OCI-LY1 (cell line): Measurements from ENCODE around the gene TRAPPC2L.

Experiments
- H2AFZ ChIP-seq: fragments of 200-600 bp; sonication (generic), shearing (Covaris generic); 2 replicates; pipeline ENCODE4 v1.6.0; 2014; ENCODE audit warnings: antibody characterized with exemption, mild to moderate bottlenecking, low read length
- H3F3A ChIP-seq: fragments of 200-600 bp; sonication (generic), shearing (Covaris generic); 2 replicates; pipeline ENCODE4 v1.6.0; 2014; ENCODE audit warnings: mild to moderate bottlenecking, antibody characterized with exemption, low read length, moderate library complexity; ENCODE audit not compliant: insufficient read depth
- H3K27ac ChIP-seq: fragments of 200-600 bp; sonication (generic); 2 replicates; pipeline ENCODE4 v1.5.1; 2014; ENCODE audit warnings: low read length, mixed run types, mild to moderate bottlenecking, low read depth; ENCODE audit not compliant: poor library complexity, severe bottlenecking
- H3K27me3 ChIP-seq: fragments of 200-600 bp; sonication (generic); 2 replicates; pipeline ENCODE4 v1.6.0; 2014; ENCODE audit warnings: antibody characterized with exemption, mild to moderate bottlenecking, low read length, moderate library complexity; ENCODE audit not compliant: insufficient read depth
- H3K36me3 ChIP-seq: fragments of 200-600 bp; sonication (generic); 2 replicates; pipeline ENCODE4 v1.6.1; 2014; ENCODE audit warnings: mild to moderate bottlenecking, antibody characterized with exemption, low read length, moderate library complexity, mixed read lengths; ENCODE audit not compliant: insufficient read depth
- H3K4me1 ChIP-seq: fragments of 200-600 bp; sonication (generic); 2 replicates; pipeline ENCODE4 v1.5.1; 2014; ENCODE audit warnings: mild to moderate bottlenecking, low read length, moderate library complexity; ENCODE audit not compliant: insufficient read depth, severe bottlenecking
- H3K4me2 ChIP-seq: fragments of 200-600 bp; sonication (generic), shearing (Covaris generic); 2 replicates; pipeline ENCODE4 v1.6.1; 2014; ENCODE audit warnings: low read length
- H3K4me3 ChIP-seq: fragments of 200-600 bp; sonication (generic); 2 replicates; pipeline ENCODE4 v1.5.1; 2014; ENCODE audit warnings: low read length, low read depth, mild to moderate bottlenecking, mixed read lengths; ENCODE audit not compliant: poor library complexity, severe bottlenecking
- H3K79me2 ChIP-seq: fragments of 200-600 bp; shearing (Covaris generic); 2 replicates; pipeline ENCODE4 v1.6.1; 2016; ENCODE audit warnings: mixed run types, low read length, mixed read lengths; ENCODE audit not compliant: insufficient read depth
- H3K9ac ChIP-seq: fragments of 200-600 bp; sonication (generic), shearing (Covaris generic); 2 replicates; pipeline ENCODE4 v1.6.1; 2014; ENCODE audit warnings: mild to moderate bottlenecking, low read length, mixed read lengths
- H3K9me2 ChIP-seq: fragments of 200-600 bp; sonication (generic), shearing (Covaris generic); 2 replicates; pipeline ENCODE4 v1.6.1; 2014; ENCODE audit warnings: low read depth, mild to moderate bottlenecking, low read length, mixed read lengths
- H3K9me3 ChIP-seq: fragments of 200-600 bp; shearing (Covaris generic); 2 replicates; pipeline ENCODE4 v1.6.1; 2014; ENCODE audit warnings: low read length, mixed read lengths
- H4K20me1 ChIP-seq: fragments of 200-600 bp; sonication (generic), shearing (Covaris generic); 2 replicates; pipeline ENCODE4 v1.6.0; 2016; ENCODE audit warnings: mild to moderate bottlenecking, low read length; ENCODE audit not compliant: insufficient read depth
- CTCF ChIP-seq: fragments of 200-600 bp; sonication (generic), shearing (Covaris generic); IDR thresholded peaks from 2 replicates; pipeline ENCODE4 v1.5.1; 2017; ENCODE audit warnings: mild to moderate bottlenecking, antibody characterized with exemption, low read length, moderate library complexity, mixed read lengths
- EZH2 ChIP-seq: fragments of 200-600 bp; sonication (generic), shearing (Covaris generic); IDR thresholded peaks from 2 replicates; pipeline ENCODE4 v1.8.0; 2017; ENCODE audit warnings: borderline replicate concordance, mixed run types, mild to moderate bottlenecking, antibody characterized with exemption, low read length, moderate library complexity, mixed read lengths

Gene TRAPPC2L

GRCh38 chr16:88830783-88831182 lies 26.1 kb upstream of the TRAPPC2L start:
- Histone ChIP-seq H3K9ac (no peak overlapping the region), H3K9me3 (no peaks in the 10 kb centered on the region), H3K36me3 (no peaks in the 10 kb centered on the region), H2AFZ (no peak overlapping the region), H3K4me2 (no peak overlapping the region), H3K27me3 (0 out of 2 replicates have a peak, but pooled peaks cover 5% of the 10 kb centered on the region), H3K4me3 (no peak overlapping the region), H4K20me1 (no peaks in the 10 kb centered on the region), H3F3A (no peaks in the 10 kb centered on the region), H3K27ac (no peak overlapping the region), H3K79me2 (no peaks in the 10 kb centered on the region), H3K9me2 (no peaks in the 10 kb centered on the region), H3K4me1 (no peaks in the 10 kb centered on the region)
- TF ChIP-seq CTCF (no peak), EZH2 (no peak)

GRCh38 chr16:88831838-88832237 lies 25.1 kb upstream of the TRAPPC2L start:
- Histone ChIP-seq H3K9ac (no peak overlapping the region), H3F3A (no peaks in the 10 kb centered on the region), H3K36me3 (no peaks in the 10 kb centered on the region), H4K20me1 (no peaks in the 10 kb centered on the region), H3K4me1 (no peaks in the 10 kb centered on the region), H3K27ac (no peak overlapping the region), H3K79me2 (no peaks in the 10 kb centered on the region), H3K4me3 (no peak overlapping the region), H3K9me2 (no peaks in the 10 kb centered on the region), H2AFZ (no peak overlapping the region), H3K4me2 (no peak overlapping the region), H3K9me3 (no peaks in the 10 kb centered on the region), H3K27me3 (0 out of 2 replicates have a peak, but pooled peaks cover 2% of the 10 kb centered on the region)
- TF ChIP-seq CTCF, result no peak
- TF ChIP-seq EZH2, result no peak

GRCh38 chr16:88833086-88833485 lies 23.8 kb upstream of the TRAPPC2L start:
- TF ChIP-seq CTCF, result no peak
- TF ChIP-seq EZH2, result no peak
- no peaks in the 10 kb centered on the region for H3K9me2 ChIP-seq
- no peak overlapping the region for H3K9ac ChIP-seq
- H3K4me1 ChIP-seq, result no peaks in the 10 kb centered on the region
- no peaks in the 10 kb centered on the region for H3K79me2 ChIP-seq
- no peaks in the 10 kb centered on the region for H3K9me3 ChIP-seq
- H2AFZ ChIP-seq, result no peak overlapping the region
- H3K4me3 ChIP-seq, result no peak overlapping the region
- no peaks in the 10 kb centered on the region for H3F3A ChIP-seq
- no peaks in the 10 kb centered on the region for H4K20me1 ChIP-seq
- H3K4me2 ChIP-seq, result no peak overlapping the region
- H3K27ac ChIP-seq, result no peak overlapping the region
- H3K27me3 ChIP-seq, result no peaks in the 10 kb centered on the region
- no peaks in the 10 kb centered on the region for H3K36me3 ChIP-seq
